Right atrium auricular region (tissue), 2 donors: ENCODE results near the gene CDH24. TPM values are rescaled to one million over a fixed set of nuclear protein-coding genes. Genes with fewer than 3 reads are reported as not detected.

Experiments used
- DNase-seq: peaks from one replicate; pipeline ENCODE4 v3.0.0-alpha.2; 2019; ENCODE audit warnings: low spot score
- H3K27ac ChIP-seq, 2 donors: fragments of 200-600 bp; sonication (generic); 1 replicate in 1 of 2; 2 replicates in 1 of 2; pipeline ENCODE4 v1.5.1; 2016 to 2019
- H3K27me3 ChIP-seq, 2 donors: fragments of 200-600 bp; sonication (generic); one replicate each; pipeline versions ENCODE4 v1.5.1 to v1.6.0; 2017 to 2019
- H3K36me3 ChIP-seq: fragments of 200-600 bp; sonication (generic); one replicate; pipeline ENCODE4 v1.5.1; 2016
- H3K4me1 ChIP-seq, 2 donors: fragments of 200-600 bp; sonication (generic); one replicate each; pipeline versions ENCODE4 v1.5.1 to v1.6.0; 2017 to 2019
- H3K4me3 ChIP-seq, 2 donors: fragments of 200-600 bp; sonication (generic); 1 replicate in 1 of 2; 2 replicates in 1 of 2; pipeline ENCODE4 v1.5.1; 2017 to 2019; ENCODE audit warnings: mild to moderate bottlenecking in 1 of 2, moderate library complexity in 1 of 2
- H3K9me3 ChIP-seq, 2 donors: fragments of 200-600 bp; sonication (generic); one replicate each; pipeline ENCODE4 v1.5.1; 2019
- CTCF ChIP-seq, 2 donors: fragments of 200-600 bp; sonication (generic); IDR thresholded peaks; one replicate each; pipeline ENCODE4 v1.5.1; 2019; ENCODE audit warnings: antibody characterized with exemption in 2 of 2
- total RNA-seq, 2 donors: library from RNA; depleted of rRNA; stranded (reverse); fragments of >200 nt; gene quantifications; one replicate each; pipeline ENCODE4 v1.1.0, GENCODE V29; 2016

CDH24 gene
- total RNA-seq, 2 donors from 2014 or later: 1.3 to 1.4 TPM

- no peak overlapping the region for H3K27ac ChIP-seq
- no peaks in the 10 kb centered on the region for H3K27me3 ChIP-seq
- H3K4me3 ChIP-seq: no peak overlapping the region
- no peaks in the 10 kb centered on the region for H3K36me3 ChIP-seq
- DNase-seq: no peak
- peaks cover 0 to 9% of the 10 kb centered on the region in 2 donors for H3K4me1 ChIP-seq
- H3K9me3 ChIP-seq: no peaks in the 10 kb centered on the region
- no peak for TF ChIP-seq CTCF (IDR thresholded peaks at IDR 0.05)
Observed at GRCh38 chr14:23041729-23042128, 15.6 kb downstream of the CDH24 start.

GRCh38 chr14:23040100-23040499 is 17.2 kb downstream of the CDH24 start:
- Histone ChIP-seq H3K27me3 (no peaks in the 10 kb centered on the region), H3K36me3 (no peaks in the 10 kb centered on the region), H3K4me1 (peaks cover 0 to 8% of the 10 kb centered on the region in 2 donors), H3K27ac (no peak overlapping the region), H3K4me3 (no peak overlapping the region), H3K9me3 (no peaks in the 10 kb centered on the region)
- TF ChIP-seq CTCF (IDR thresholded peaks at IDR 0.05): no peak
- DNase-seq: no peak

- peak overlapping the region; percentile 80 for H3K4me3 ChIP-seq
- DNase-seq: no peak
- peak overlapping the region; percentile 92 to 95 for H3K27ac ChIP-seq
- no peaks in the 10 kb centered on the region for H3K27me3 ChIP-seq
- no peak for TF ChIP-seq CTCF (IDR thresholded peaks at IDR 0.05)
- H3K9me3 ChIP-seq: no peaks in the 10 kb centered on the region
- peaks cover 0 to 21% of the 10 kb centered on the region in 2 donors for H3K4me1 ChIP-seq
- H3K36me3 ChIP-seq: peaks cover 30% of the 10 kb centered on the region
Observed at GRCh38 chr14:23035303-23036144, 21.8 kb downstream of the CDH24 start.

- DNase-seq: peak; percentile 93
Observed at GRCh38 chr14:23034498-23035302, 22.6 kb downstream of the CDH24 start, which contains the start of gene PSMB5. Gene PSMB5, minus strand, starts transcription at chr14:23034900. Its CDS starts 19 bp downstream, at chr14:23034881.

More at GRCh38 chr14:23034498-23035302, 22.6 kb downstream of the CDH24 start, which contains the start of gene PSMB5:
- H3K27ac ChIP-seq: peak within 1 kb of the TSS; percentile 92 to 95
- peak within 1 kb of the TSS; percentile 80 for H3K4me3 ChIP-seq
- no peak for TF ChIP-seq CTCF (IDR thresholded peaks at IDR 0.05)
- H3K36me3 ChIP-seq: peaks cover 37% of the 10 kb centered on the region
- H3K27me3 ChIP-seq: no peaks in the 10 kb centered on the region
- no peaks in the 10 kb centered on the region for H3K9me3 ChIP-seq
- peaks cover 0 to 21% of the 10 kb centered on the region in 2 donors for H3K4me1 ChIP-seq
